Thyroid gland (tissue), 4 donors: Measurements from ENCODE around the gene TSGA10IP.

Source experiments
- POLR2A ChIP-seq, 2 donors: fragments of 450-650 bp; IDR thresholded peaks; one replicate each; pipeline ENCODE4 v1.6.1; 2017; ENCODE audit warnings: antibody characterized with exemption in 2 of 2, mild to moderate bottlenecking in 2 of 2, moderate library complexity in 1 of 2
- TF ChIP-seq, protein P1 (sequence below), 6 experiments: fragments of 200-600 bp in 3 of 6; fragments of 450-650 bp in 3 of 6; sonication (generic) in 3 of 6; IDR thresholded peaks; one replicate each; pipeline ENCODE4 v1.5.1; 2016 to 2019; ENCODE audit warnings: antibody characterized with exemption in 6 of 6, mild to moderate bottlenecking in 2 of 6, inconsistent platforms in 1 of 6, moderate library complexity in 1 of 6

- TF ChIP-seq, protein P1, sequence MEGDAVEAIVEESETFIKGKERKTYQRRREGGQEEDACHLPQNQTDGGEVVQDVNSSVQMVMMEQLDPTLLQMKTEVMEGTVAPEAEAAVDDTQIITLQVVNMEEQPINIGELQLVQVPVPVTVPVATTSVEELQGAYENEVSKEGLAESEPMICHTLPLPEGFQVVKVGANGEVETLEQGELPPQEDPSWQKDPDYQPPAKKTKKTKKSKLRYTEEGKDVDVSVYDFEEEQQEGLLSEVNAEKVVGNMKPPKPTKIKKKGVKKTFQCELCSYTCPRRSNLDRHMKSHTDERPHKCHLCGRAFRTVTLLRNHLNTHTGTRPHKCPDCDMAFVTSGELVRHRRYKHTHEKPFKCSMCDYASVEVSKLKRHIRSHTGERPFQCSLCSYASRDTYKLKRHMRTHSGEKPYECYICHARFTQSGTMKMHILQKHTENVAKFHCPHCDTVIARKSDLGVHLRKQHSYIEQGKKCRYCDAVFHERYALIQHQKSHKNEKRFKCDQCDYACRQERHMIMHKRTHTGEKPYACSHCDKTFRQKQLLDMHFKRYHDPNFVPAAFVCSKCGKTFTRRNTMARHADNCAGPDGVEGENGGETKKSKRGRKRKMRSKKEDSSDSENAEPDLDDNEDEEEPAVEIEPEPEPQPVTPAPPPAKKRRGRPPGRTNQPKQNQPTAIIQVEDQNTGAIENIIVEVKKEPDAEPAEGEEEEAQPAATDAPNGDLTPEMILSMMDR (IDR thresholded peaks at IDR 0.05) = no peak
- TF ChIP-seq POLR2A (IDR thresholded peaks at IDR 0.05) = no peak
Measured at GRCh38 chr11:65931773-65932557, 13.3 kb upstream of the TSGA10IP start.
